Measurements from ENCODE around the gene TOB1.

DNA sequence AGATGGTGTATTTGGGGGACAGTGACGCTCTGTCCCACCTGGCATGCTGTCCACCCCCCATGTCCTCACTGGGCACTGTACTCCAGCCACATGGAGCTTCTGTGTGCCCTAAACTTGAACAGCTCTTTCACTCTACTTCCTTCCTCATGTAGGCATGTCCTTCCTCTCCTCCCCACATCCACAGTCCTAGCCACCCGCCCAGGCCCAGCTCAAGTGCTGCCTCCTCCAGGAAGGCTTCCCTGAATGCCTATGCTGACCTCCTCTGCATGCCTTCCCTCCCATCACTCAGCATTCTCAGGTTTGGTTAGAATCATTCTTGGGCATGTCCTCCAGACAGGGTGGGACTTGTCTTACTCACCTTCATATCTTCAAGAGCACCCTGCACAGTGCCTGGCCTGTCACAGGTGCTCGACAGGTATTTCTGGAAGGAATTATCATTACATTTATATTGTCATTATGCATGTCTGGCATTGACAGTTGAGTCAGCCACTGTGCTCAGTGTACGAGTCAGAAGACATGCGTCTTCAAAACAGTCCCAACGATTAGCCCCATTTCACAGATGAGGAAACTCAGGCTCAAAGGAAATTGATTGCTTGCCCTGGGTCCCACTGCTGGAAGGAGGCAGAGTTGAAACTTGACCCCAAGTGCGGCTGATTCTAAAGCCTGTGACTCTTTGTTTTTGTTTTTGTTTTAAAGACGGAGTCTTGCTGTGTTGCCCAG is 42.1 kb upstream of the TOB1 start:
- TF ChIP-seq EZH2phosphoT487 (IDR thresholded peaks at IDR 0.05; ENCODE audit: insufficient read depth, low read depth), result no peak
- TF ChIP-seq EZH2 (IDR thresholded peaks at IDR 0.05; ENCODE audit: insufficient read depth, poor library complexity, severe bottlenecking), result no peak
